GM12878 (cell line): Measurements from ENCODE around the gene PELI1. TPM values are rescaled to one million over a fixed set of nuclear protein-coding genes. Genes with fewer than 3 reads are reported as not detected.

ENCODE experiments used
- ATAC-seq: fragments of 200-7000 bp; cut with Tn5 transposase; 3 replicates; pipeline ENCODE4 v1.9.1; 2020; ENCODE audit warnings: mild to moderate bottlenecking, moderate library complexity
- BruUV-seq: library from RNA; stranded (reverse); fragments of 400-500 nt; replicated peaks from 2 replicates; lab custom pipeline; 2021; lab: Mats Ljungman, UMichigan
- CTCF ChIA-PET: fragments of 300-600 bp; sonication (Branson Sonifier 250); formaldehyde crosslinking; extraction: SDS; loops from one replicate; lab custom pipeline; 2021; ENCODE audit warnings: inconsistent platforms; lab: Yijun Ruan, JAX
- POLR2A ChIA-PET: fragments of 350-600 bp; formaldehyde crosslinking; extraction: SDS; loops from one replicate; lab custom pipeline; 2021; ENCODE audit warnings: inconsistent platforms; lab: Charles Lee
- RAD21 ChIA-PET: fragments of 300-600 bp; sonication (Branson Sonifier 250); formaldehyde crosslinking; loops from one replicate; lab custom pipeline; 2023; ENCODE audit warnings: antibody characterized with exemption; ENCODE audit not compliant: unreplicated experiment; lab: Charles Lee
- SMC1A ChIA-PET: fragments of 300-600 bp; sonication (Branson Sonifier 250); formaldehyde crosslinking; loops from one replicate; lab custom pipeline; 2023; ENCODE audit not compliant: unreplicated experiment, uncharacterized antibody; lab: Charles Lee
- DNase-seq: peaks from one replicate; pipeline ENCODE4 v3.0.0-alpha.2; 2011; ENCODE audit warnings: low read depth, low spot score
- FAIRE-seq: peaks from 3 replicates; lab custom pipeline; 2011; peaks lifted over from hg19 to GRCh38; lab: Jason Lieb, UNC
- H2AFZ ChIP-seq: 2 replicates; pipeline ENCODE4 v1.6.0; 2011; ENCODE audit warnings: low read depth, low read length, control low read depth; ENCODE audit not compliant: control insufficient read depth
- H3K27ac ChIP-seq: 2 replicates; pipeline ENCODE4 v1.5.1; 2011; ENCODE audit warnings: control low read depth; ENCODE audit not compliant: control insufficient read depth, insufficient read depth
- H3K27me3 ChIP-seq, 2 experiments: replicated peaks in 1 of 2; 2 replicates each; pipeline versions ENCODE4 v1.6.0 to v1.6.1; 2011; ENCODE audit warnings: low read length in 1 of 2; ENCODE audit not compliant: control insufficient read depth in 2 of 2, insufficient read depth in 2 of 2
- H3K36me3 ChIP-seq, 2 experiments: 2 replicates each; pipeline ENCODE4 v1.5.1; 2011; ENCODE audit warnings: low read length in 1 of 2; ENCODE audit not compliant: control insufficient read depth in 2 of 2, insufficient read depth in 2 of 2
- H3K4me1 ChIP-seq: 2 replicates; pipeline ENCODE4 v1.6.1; 2011; ENCODE audit warnings: mild to moderate bottlenecking, low read length, moderate library complexity, mixed read lengths; ENCODE audit not compliant: control insufficient read depth, insufficient read depth
- H3K4me2 ChIP-seq: 2 replicates; pipeline ENCODE4 v1.6.0; 2011; ENCODE audit warnings: control low read depth; ENCODE audit not compliant: control insufficient read depth, insufficient read depth
- H3K4me3 ChIP-seq: fragments of 200-600 bp; sonication (generic); 2 replicates; pipeline ENCODE4 v1.5.1; 2016
- H3K79me2 ChIP-seq: 2 replicates; pipeline ENCODE4 v1.6.0; 2011; ENCODE audit warnings: low read length; ENCODE audit not compliant: control insufficient read depth, insufficient read depth
- H3K9ac ChIP-seq: 2 replicates; pipeline ENCODE4 v1.8.0; 2011; ENCODE audit warnings: low read length, control low read depth, mixed read lengths; ENCODE audit not compliant: control insufficient read depth, insufficient read depth
- H3K9me3 ChIP-seq: replicated peaks from 3 replicates; pipeline ENCODE4 v1.5.1; 2011; ENCODE audit warnings: mild to moderate bottlenecking, low read length; ENCODE audit not compliant: control insufficient read depth, insufficient read depth
- H4K20me1 ChIP-seq: 2 replicates; pipeline ENCODE4 v1.6.0; 2011; ENCODE audit not compliant: control insufficient read depth, insufficient read depth
- ATF2 ChIP-seq: IDR thresholded peaks from 2 replicates; pipeline ENCODE4 v1.6.1; 2012; ENCODE audit warnings: low read length, inconsistent platforms
- CHD4 ChIP-seq: fragments of 200-600 bp; sonication (generic); IDR thresholded peaks from 2 replicates; pipeline ENCODE4 v1.6.1; 2016; ENCODE audit warnings: mild to moderate bottlenecking
- IRF4 ChIP-seq: IDR thresholded peaks from 2 replicates; pipeline ENCODE4 v1.6.1; 2011; ENCODE audit warnings: low read depth, low read length
- JUND ChIP-seq: IDR thresholded peaks from 2 replicates; pipeline ENCODE4 v1.6.1; 2012; ENCODE audit warnings: low read depth, mild to moderate bottlenecking, low read length, improper control_type of control experiment, moderate library complexity
- MEF2A ChIP-seq: IDR thresholded peaks from 2 replicates; pipeline ENCODE4 v1.6.1; 2011; ENCODE audit warnings: low read depth, mild to moderate bottlenecking, low read length, moderate library complexity; ENCODE audit not compliant: insufficient read depth
- POLR2A ChIP-seq: IDR thresholded peaks from 2 replicates; pipeline ENCODE4 v1.6.1; 2011; ENCODE audit warnings: low read depth, mild to moderate bottlenecking, low read length
- RBBP5 ChIP-seq: fragments of 200-600 bp; sonication (generic); conservative IDR thresholded peaks from 2 replicates; pipeline ENCODE4 v1.6.1; 2016
- SIN3A ChIP-seq: IDR thresholded peaks from 2 replicates; pipeline ENCODE4 v1.6.1; 2012; ENCODE audit warnings: low read depth, low read length, improper control_type of control experiment
- SMAD1 ChIP-seq: fragments of 450-650 bp; IDR thresholded peaks from 2 replicates; pipeline ENCODE4 v1.6.1; 2018; ENCODE audit warnings: mild to moderate bottlenecking, low read depth; ENCODE audit not compliant: partially characterized antibody
- STAT3 ChIP-seq: IDR thresholded peaks from 2 replicates; pipeline ENCODE4 v1.6.1; 2011; ENCODE audit warnings: low read depth, low read length, improper control_type of control experiment
- TARDBP ChIP-seq: IDR thresholded peaks from 2 replicates; pipeline ENCODE4 v1.6.1; 2016; ENCODE audit warnings: borderline replicate concordance
- TCF3 ChIP-seq: IDR thresholded peaks from 2 replicates; pipeline ENCODE4 v1.6.1; 2012; ENCODE audit warnings: low read depth, mild to moderate bottlenecking, low read length, borderline replicate concordance; ENCODE audit not compliant: insufficient read depth
- ZNF207 ChIP-seq: fragments of 450-650 bp; IDR thresholded peaks from 2 replicates; pipeline ENCODE4 v1.6.1; 2014; ENCODE audit warnings: antibody characterized with exemption, mild to moderate bottlenecking, borderline replicate concordance
- ZZZ3 ChIP-seq: IDR thresholded peaks from 2 replicates; pipeline ENCODE4 v1.6.1; 2011; ENCODE audit warnings: low read depth; ENCODE audit not compliant: control insufficient read depth, insufficient read length
- WGBS: methylation state at CpG from one replicate; pipeline ENCODE4 v1.1.6; 2016; ENCODE audit warnings: low lambda C conversion rate; ENCODE audit not compliant: insufficient replicate concordance, insufficient coverage; ENCODE audit errors: missing lambda C conversion rate; 5-methylcytosine and 5-hydroxymethylcytosine counted together
- in situ Hi-C: fragments of 300-500 bp; cut with MboI; formaldehyde crosslinking; loops from 9 replicates; pipeline ENCODE4 v1.14.3; 2018; ENCODE audit warnings: mixed read lengths
- intact Hi-C: fragments of 100-400 bp; cut with micrococcal nuclease; formaldehyde crosslinking; loops from one replicate; pipeline ENCODE4 v1.14.2; 2022; ENCODE audit not compliant: unreplicated experiment
- polyA plus RNA-seq, 11 experiments: library from polyadenylated mRNA; depleted of rRNA in 4 of 11; unstranded in 6 of 11; stranded (reverse) in 5 of 11; fragments of >200 nt; fragmentation: Nextera tagmentation in 4 of 11; fragmentation: Illumina TruSeq in 1 of 11; extraction: Ambion mirVana in 4 of 11; extraction: Trizol in 1 of 11; gene quantifications; 1 replicate in 1 of 11; 2 replicates in 10 of 11; pipeline versions ENCODE4 v1.2.1 to v1.2.3, GENCODE V29; 2011 to 2016; ENCODE audit warnings: inconsistent platforms in 2 of 11, missing spikeins in 2 of 11, low read depth in 1 of 11
- total RNA-seq, 4 experiments: library from RNA; depleted of rRNA in 3 of 4; stranded (reverse); fragments of >200 nt in 3 of 4; fragmentation: Illumina TruSeq in 1 of 4; extraction: Trizol in 1 of 4; gene quantifications; 2 replicates each; pipeline versions ENCODE4 v1.2.1 to v1.2.3, GENCODE V29; 2013 to 2021

The PELI1 gene
- total and polyA plus RNA-seq, 10 of the 15 experiments (the other 5 are each of a cell fraction or from before 2014, with no cell fraction given): 12.1 to 92.0 (median 39.8) TPM

GRCh38 chr2:64063454-64063853 is 80.8 kb downstream of the PELI1 start:
- H2AFZ ChIP-seq: no peak overlapping the region

More at GRCh38 chr2:64063454-64063853, 80.8 kb downstream of the PELI1 start:
- no peak for FAIRE-seq
- intact Hi-C loops (no loop called here), in situ Hi-C loops (no loop called here)
- Histone ChIP-seq H3K4me3 (no peak overlapping the region), H3K36me3 (no peaks in the 10 kb centered on the region), H3K4me1 (peaks cover 24% of the 10 kb centered on the region; the same call in 1 of the 2 replicates), H3K9me3 (no peaks in the 10 kb centered on the region), H3K27ac (peak overlapping the region; percentile 56; the same call in 1 of the 2 replicates), H3K27me3 (no peaks in the 10 kb centered on the region), H3K79me2 (no peaks in the 10 kb centered on the region), H4K20me1 (no peaks in the 10 kb centered on the region), H3K4me2 (peak overlapping the region; percentile 54; the same call in 1 of the 2 replicates), H3K9ac (no peak overlapping the region)
- BruUV-seq: no TSS peak
- ChIA-PET RAD21 (interaction anchor here (0.8 to 2.7 kb wide), 6 partner anchors 9 to 267 kb away, joined by 3 to 13 read pairs (median 5); no protein-coding TSS in a partner anchor), POLR2A (interaction anchor here (0.6 to 1.5 kb wide), 4 partner anchors 23 to 45 kb away, joined by 3 to 4 read pairs (median 3); no protein-coding TSS in a partner anchor), CTCF (interaction anchor here (0.8 to 1.5 kb wide), 9 partner anchors 8 to 424 kb away, joined by 3 to 5 read pairs (median 4); no protein-coding TSS in a partner anchor), SMC1A (interaction anchor here (0.9 to 3.4 kb wide), 13 partner anchors 10 to 266 kb away, joined by 3 to 22 read pairs (median 4); no protein-coding TSS in a partner anchor)
- DNase-seq: no peak
- 67% methylated on average over 3 of the region's 3 CpGs for WGBS
- TF ChIP-seq POLR2A (no peak), RBBP5 (no peak), CHD4 (no peak), SMAD1 (no peak), STAT3 (no peak), ZNF207 (no peak), MEF2A (no peak), TCF3 (no peak), ATF2 (no peak), JUND (no peak), ZZZ3 (no peak), TARDBP (no peak), IRF4 (no peak), SIN3A (no peak)
- peak; percentile 25; the same call in 2 of the 3 replicates for ATAC-seq
